Testis (tissue), 2 donors: ENCODE results near the gene PGBD1.

Experiments
- CTCF ChIP-seq, 3 experiments: fragments of 450-650 bp in 2 of 3; fragments of 200-600 bp in 1 of 3; sonication (generic) in 1 of 3; IDR thresholded peaks; one replicate each; pipeline ENCODE4 v1.5.1; 2016 to 2019; ENCODE audit warnings: antibody characterized with exemption in 3 of 3, mild to moderate bottlenecking in 2 of 3, moderate library complexity in 1 of 3
- POLR2A ChIP-seq: fragments of 450-650 bp; IDR thresholded peaks from one replicate; pipeline ENCODE4 v1.6.1; 2017; ENCODE audit warnings: antibody characterized with exemption, mild to moderate bottlenecking, moderate library complexity

GRCh38 chr6:28296520-28297060, 15.2 kb downstream of the PGBD1 start:
- no peak for TF ChIP-seq CTCF (IDR thresholded peaks at IDR 0.05)
- no peak for TF ChIP-seq POLR2A
